Measurements from ENCODE around the gene RSL1D1.
"Not testable (repeated sequence)": the region's sequence is repeated elsewhere in the genome, so short reads cannot be mapped to it uniquely, and the experiment has no call there.

Gene RSL1D1

GRCh38 chr16:11843206-11843605 lies 8.1 kb downstream of the RSL1D1 start:
- no peaks in the 10 kb centered on the region for H3K4me1 ChIP-seq (ENCODE audit: control insufficient read depth, insufficient read depth, low read length)
- no peak overlapping the region for H3K4me3 ChIP-seq (ENCODE audit: low read depth, low read length)
- H3K36me3 ChIP-seq (ENCODE audit: control insufficient read depth, insufficient read depth, low read length): peaks cover 95% of the 10 kb centered on the region
- H3K27ac ChIP-seq (ENCODE audit: low read depth, low read length): no peak overlapping the region
- H3K9ac ChIP-seq (ENCODE audit: low read length): no peak overlapping the region
- no peaks in the 10 kb centered on the region for H3K9me3 ChIP-seq (ENCODE audit: control insufficient read depth, insufficient read depth, low read depth, low read length)
- no peaks in the 10 kb centered on the region for H3K27me3 ChIP-seq (ENCODE audit: control insufficient read depth, insufficient read depth, low read length)

DNA sequence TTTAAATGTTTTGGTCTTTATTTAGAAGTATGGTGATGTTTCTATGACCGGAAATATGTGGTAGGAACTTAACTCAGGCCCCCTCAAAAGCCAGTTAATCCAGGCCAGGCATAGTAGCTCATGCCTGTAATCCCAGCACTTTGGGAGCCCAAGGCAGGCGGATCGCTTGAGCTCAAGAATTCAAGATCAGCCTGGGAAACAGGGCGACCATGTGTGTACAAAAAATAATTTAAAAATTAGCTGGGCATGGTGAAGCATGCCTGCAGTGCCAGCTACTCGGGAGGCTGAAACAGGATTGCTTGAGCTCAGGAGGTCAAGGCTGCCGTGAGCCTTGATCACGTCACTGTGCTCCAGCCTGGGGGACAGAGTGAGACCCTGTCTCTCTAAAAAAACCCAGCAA lies 10.3 kb downstream of the RSL1D1 start:
- peaks cover 11% of the 10 kb centered on the region for H3K4me1 ChIP-seq (ENCODE audit: control insufficient read depth, insufficient read depth, low read length)
- H3K9me3 ChIP-seq (ENCODE audit: control insufficient read depth, insufficient read depth, low read depth, low read length): no peaks in the 10 kb centered on the region
- no peak overlapping the region for H3K9ac ChIP-seq (ENCODE audit: low read length)
- H3K27me3 ChIP-seq (ENCODE audit: control insufficient read depth, insufficient read depth, low read length): no peaks in the 10 kb centered on the region
- no peak overlapping the region for H3K4me3 ChIP-seq (ENCODE audit: low read depth, low read length)
- H3K36me3 ChIP-seq (ENCODE audit: control insufficient read depth, insufficient read depth, low read length): peaks cover 95% of the 10 kb centered on the region
- H3K27ac ChIP-seq (ENCODE audit: low read depth, low read length): no peak overlapping the region

DNA sequence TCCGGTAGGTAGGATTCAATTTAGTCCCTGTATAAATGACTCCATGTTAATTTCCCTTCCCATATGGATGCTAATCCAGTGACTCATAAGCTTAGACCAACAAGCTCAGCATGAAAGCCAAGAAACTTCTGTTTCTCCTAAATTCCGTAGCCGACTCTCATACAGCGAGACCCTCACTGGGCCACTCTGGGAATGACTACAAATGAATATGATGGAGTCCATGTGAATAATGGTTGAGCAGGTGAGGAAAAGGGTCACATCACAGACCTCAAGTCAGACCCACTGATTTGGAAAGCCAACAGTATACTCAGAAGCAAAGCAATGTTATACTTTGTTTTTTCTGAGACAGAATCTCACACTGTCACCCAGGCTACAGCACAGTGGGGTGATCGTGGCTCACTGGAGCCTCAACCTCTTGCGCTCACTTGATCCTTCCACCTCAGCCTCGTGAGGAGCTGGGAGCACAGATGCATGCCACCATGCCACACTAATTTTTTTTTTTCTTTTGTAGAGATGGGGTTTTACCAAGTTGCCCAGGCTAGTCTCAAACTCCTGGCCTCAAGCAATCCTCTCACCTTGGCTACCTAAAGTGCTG lies 14.6 kb downstream of the RSL1D1 start:
- Histone ChIP-seq H3K27me3 (ENCODE audit: control insufficient read depth, insufficient read depth, low read length) (no peaks in the 10 kb centered on the region), H3K36me3 (ENCODE audit: control insufficient read depth, insufficient read depth, low read length) (peaks cover 60% of the 10 kb centered on the region), H3K4me1 (ENCODE audit: control insufficient read depth, insufficient read depth, low read length) (peaks cover 13% of the 10 kb centered on the region), H3K27ac (ENCODE audit: low read depth, low read length) (peak overlapping the region; percentile 35; the same call in 1 of the 2 replicates), H3K4me3 (ENCODE audit: low read depth, low read length) (no peak overlapping the region), H3K9me3 (ENCODE audit: control insufficient read depth, insufficient read depth, low read depth, low read length) (no peaks in the 10 kb centered on the region), H3K9ac (ENCODE audit: low read length) (peak overlapping the region; percentile 18)

DNA sequence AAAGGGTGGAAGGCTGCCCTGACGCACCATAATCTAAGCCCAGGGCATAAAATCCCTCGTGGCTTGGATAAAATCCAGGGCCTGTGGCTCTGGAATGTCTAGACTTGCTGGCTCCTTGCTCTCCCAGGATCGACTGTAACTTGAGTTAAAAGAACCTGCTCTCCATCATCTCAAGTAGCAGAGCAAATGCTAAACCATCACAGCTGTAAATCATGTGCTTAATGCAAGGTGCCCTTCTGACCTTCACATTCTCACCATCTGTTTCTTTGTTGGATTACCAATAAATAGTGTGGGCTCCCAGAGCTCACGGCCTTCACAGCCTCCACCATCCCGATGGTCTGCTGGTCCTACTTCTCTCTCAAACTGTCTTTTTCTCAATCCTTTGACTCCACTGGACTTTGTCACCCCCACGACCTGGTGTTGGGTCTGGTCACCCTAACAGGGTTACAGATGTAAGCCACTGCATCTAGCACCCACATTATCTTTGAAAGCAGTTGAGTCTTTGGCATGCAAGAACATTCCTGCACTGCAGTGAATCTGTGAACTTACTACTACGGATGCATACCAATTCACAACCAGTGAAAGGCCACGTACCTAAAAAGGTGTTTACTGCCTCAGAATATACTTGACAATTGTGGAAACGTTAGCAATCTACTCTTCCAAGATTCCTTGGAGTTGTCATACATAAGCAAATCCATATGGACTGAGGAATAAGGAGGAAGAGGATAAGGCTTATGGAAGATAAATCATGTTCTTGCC lies 15.3 kb downstream of the RSL1D1 start:
- Histone ChIP-seq H3K4me3 (ENCODE audit: low read depth, low read length) (no peak overlapping the region), H3K36me3 (ENCODE audit: control insufficient read depth, insufficient read depth, low read length) (peaks cover 53% of the 10 kb centered on the region), H3K9me3 (ENCODE audit: control insufficient read depth, insufficient read depth, low read depth, low read length) (no peaks in the 10 kb centered on the region), H3K27me3 (ENCODE audit: control insufficient read depth, insufficient read depth, low read length) (no peaks in the 10 kb centered on the region), H3K9ac (ENCODE audit: low read length) (peak overlapping the region; percentile 2), H3K4me1 (ENCODE audit: control insufficient read depth, insufficient read depth, low read length) (peaks cover 13% of the 10 kb centered on the region), H3K27ac (ENCODE audit: low read depth, low read length) (peak overlapping the region; percentile 35)

GRCh38 chr16:11835309-11835708 lies 16.0 kb downstream of the RSL1D1 start:
- Histone ChIP-seq H3K27ac (ENCODE audit: low read depth, low read length) (no peak overlapping the region), H3K4me3 (ENCODE audit: low read depth, low read length) (no peak overlapping the region), H3K36me3 (ENCODE audit: control insufficient read depth, insufficient read depth, low read length) (peaks cover 46% of the 10 kb centered on the region), H3K9me3 (ENCODE audit: control insufficient read depth, insufficient read depth, low read depth, low read length) (no peaks in the 10 kb centered on the region), H3K4me1 (ENCODE audit: control insufficient read depth, insufficient read depth, low read length) (peaks cover 13% of the 10 kb centered on the region), H3K27me3 (ENCODE audit: control insufficient read depth, insufficient read depth, low read length) (no peaks in the 10 kb centered on the region), H3K9ac (ENCODE audit: low read length) (no peak overlapping the region)

- H3K9ac ChIP-seq (ENCODE audit: low read length): no peak overlapping the region
- no peak overlapping the region for H3K4me3 ChIP-seq (ENCODE audit: low read depth, low read length)
- H3K27me3 ChIP-seq (ENCODE audit: control insufficient read depth, insufficient read depth, low read length): no peaks in the 10 kb centered on the region
- H3K9me3 ChIP-seq (ENCODE audit: control insufficient read depth, insufficient read depth, low read depth, low read length): no peaks in the 10 kb centered on the region
- H3K27ac ChIP-seq (ENCODE audit: low read depth, low read length): no peak overlapping the region
- peaks cover 34% of the 10 kb centered on the region for H3K36me3 ChIP-seq (ENCODE audit: control insufficient read depth, insufficient read depth, low read length)
- H3K4me1 ChIP-seq (ENCODE audit: control insufficient read depth, insufficient read depth, low read length): peaks cover 13% of the 10 kb centered on the region
Observed at GRCh38 chr16:11833951-11834695, 17.2 kb downstream of the RSL1D1 start.

- H3K27me3 ChIP-seq (ENCODE audit: control insufficient read depth, insufficient read depth, low read length): no peaks in the 10 kb centered on the region
- no peaks in the 10 kb centered on the region for H3K36me3 ChIP-seq (ENCODE audit: control insufficient read depth, insufficient read depth, low read length)
- H3K4me1 ChIP-seq (ENCODE audit: control insufficient read depth, insufficient read depth, low read length): no peaks in the 10 kb centered on the region
- no peak overlapping the region for H3K4me3 ChIP-seq (ENCODE audit: low read depth, low read length)
- no peaks in the 10 kb centered on the region for H3K9me3 ChIP-seq (ENCODE audit: control insufficient read depth, insufficient read depth, low read depth, low read length)
- no peak overlapping the region for H3K27ac ChIP-seq (ENCODE audit: low read depth, low read length)
- no peak overlapping the region for H3K9ac ChIP-seq (ENCODE audit: low read length)
Observed at GRCh38 chr16:11828696-11829095, 22.6 kb downstream of the RSL1D1 start.

GRCh38 chr16:11825520-11826165 lies 25.7 kb downstream of the RSL1D1 start:
- H3K27me3 ChIP-seq (ENCODE audit: control insufficient read depth, insufficient read depth, low read length); H3K9me3 ChIP-seq (ENCODE audit: control insufficient read depth, insufficient read depth, low read depth, low read length); H3K36me3 ChIP-seq (ENCODE audit: control insufficient read depth, insufficient read depth, low read length); H3K4me1 ChIP-seq (ENCODE audit: control insufficient read depth, insufficient read depth, low read length); H3K4me3 ChIP-seq (ENCODE audit: low read depth, low read length); H3K9ac ChIP-seq (ENCODE audit: low read length); H3K27ac ChIP-seq (ENCODE audit: low read depth, low read length): not testable (repeated sequence)

DNA sequence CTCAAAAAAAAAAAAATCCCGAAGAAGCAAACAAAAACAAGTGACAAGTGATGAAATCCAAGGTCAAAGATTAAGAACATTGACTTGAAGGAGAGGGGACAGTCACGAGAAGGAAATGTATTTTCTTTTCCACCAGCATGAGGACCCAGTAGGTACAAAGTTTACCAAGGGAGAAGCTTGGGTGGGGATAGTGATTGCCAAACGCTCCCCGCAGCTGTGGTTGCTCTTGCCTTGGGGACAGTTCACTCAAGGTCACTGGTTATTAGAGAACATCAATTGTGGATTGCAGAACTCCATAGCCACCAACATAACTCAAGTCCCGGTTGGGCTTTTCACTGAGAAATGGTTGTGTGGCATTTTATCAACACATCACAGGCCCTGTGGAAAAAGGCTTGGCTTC lies 27.0 kb downstream of the RSL1D1 start:
- Histone ChIP-seq H3K27ac (ENCODE audit: low read depth, low read length) (no peak overlapping the region), H3K27me3 (ENCODE audit: control insufficient read depth, insufficient read depth, low read length) (no peaks in the 10 kb centered on the region), H3K4me3 (ENCODE audit: low read depth, low read length) (no peak overlapping the region), H3K4me1 (ENCODE audit: control insufficient read depth, insufficient read depth, low read length) (0 out of 2 replicates have a peak, but pooled peaks cover 4% of the 10 kb centered on the region), H3K36me3 (ENCODE audit: control insufficient read depth, insufficient read depth, low read length) (no peaks in the 10 kb centered on the region), H3K9me3 (ENCODE audit: control insufficient read depth, insufficient read depth, low read depth, low read length) (no peaks in the 10 kb centered on the region), H3K9ac (ENCODE audit: low read length) (no peak overlapping the region)

GRCh38 chr16:11823645-11824044 lies 27.7 kb downstream of the RSL1D1 start:
- not testable (repeated sequence) for H3K36me3 ChIP-seq (ENCODE audit: control insufficient read depth, insufficient read depth, low read length); H3K4me1 ChIP-seq (ENCODE audit: control insufficient read depth, insufficient read depth, low read length); H3K27ac ChIP-seq (ENCODE audit: low read depth, low read length); H3K9ac ChIP-seq (ENCODE audit: low read length); H3K27me3 ChIP-seq (ENCODE audit: control insufficient read depth, insufficient read depth, low read length); H3K4me3 ChIP-seq (ENCODE audit: low read depth, low read length); H3K9me3 ChIP-seq (ENCODE audit: control insufficient read depth, insufficient read depth, low read depth, low read length)

DNA sequence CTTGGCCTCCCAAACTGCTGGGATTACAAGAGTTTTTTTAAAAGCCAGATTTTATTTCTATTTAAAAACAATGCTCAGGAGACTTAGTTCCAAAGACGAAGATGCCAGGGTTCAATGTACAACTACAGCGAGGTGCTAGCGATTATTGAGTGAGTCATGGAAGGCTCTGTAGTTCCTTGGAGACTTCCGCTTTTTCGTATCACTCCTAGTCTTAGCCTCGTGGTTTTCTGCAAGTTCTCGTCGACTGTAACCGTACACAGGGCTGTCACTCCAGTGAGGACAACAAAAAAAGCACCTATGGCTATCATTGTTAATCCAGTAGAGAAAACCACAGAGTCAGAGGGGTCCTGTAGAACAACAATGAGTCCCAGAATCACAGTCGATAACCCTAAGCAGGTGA lies 31.5 kb downstream of the RSL1D1 start:
- Histone ChIP-seq H3K4me3 (ENCODE audit: low read depth, low read length) (no peak overlapping the region), H3K9ac (ENCODE audit: low read length) (no peak overlapping the region), H3K9me3 (ENCODE audit: control insufficient read depth, insufficient read depth, low read depth, low read length) (no peaks in the 10 kb centered on the region), H3K27ac (ENCODE audit: low read depth, low read length) (no peak overlapping the region), H3K36me3 (ENCODE audit: control insufficient read depth, insufficient read depth, low read length) (no peaks in the 10 kb centered on the region), H3K27me3 (ENCODE audit: control insufficient read depth, insufficient read depth, low read length) (no peaks in the 10 kb centered on the region), H3K4me1 (ENCODE audit: control insufficient read depth, insufficient read depth, low read length) (0 out of 2 replicates have a peak, but pooled peaks cover 4% of the 10 kb centered on the region)
